Measurements from ENCODE around the gene PCSK5.
"Not testable (repeated sequence)": the region's sequence is repeated elsewhere in the genome, so short reads cannot be mapped to it uniquely, and the experiment has no call there.

PCSK5 gene

GRCh38 chr9:76257311-76257710 is 366.8 kb downstream of the PCSK5 start:
- H3K4me3 ChIP-seq (ENCODE audit: low read depth, low read length), result no peak overlapping the region
- DNase-seq (ENCODE audit: low read depth), result no peak

GRCh38 chr9:76266649-76267283 is 376.3 kb downstream of the PCSK5 start:
- no peak for DNase-seq (ENCODE audit: low read depth)
- H3K4me3 ChIP-seq (ENCODE audit: low read depth, low read length), result no peak overlapping the region

- DNase-seq (ENCODE audit: low read depth), result no peak
- H3K4me3 ChIP-seq (ENCODE audit: low read depth, low read length), result no peak overlapping the region
Measured at GRCh38 chr9:76267284-76267652, 376.8 kb downstream of the PCSK5 start.

- no peak overlapping the region for H3K4me3 ChIP-seq (ENCODE audit: low read depth, low read length)
- DNase-seq (ENCODE audit: low read depth), result no peak
Measured at GRCh38 chr9:76269789-76270188, 379.3 kb downstream of the PCSK5 start.

GRCh38 chr9:76271755-76272154 is 381.3 kb downstream of the PCSK5 start:
- DNase-seq (ENCODE audit: low read depth), result no peak
- no peak overlapping the region for H3K4me3 ChIP-seq (ENCODE audit: low read depth, low read length)

GRCh38 chr9:76289042-76289441 is 398.6 kb downstream of the PCSK5 start:
- H3K4me3 ChIP-seq (ENCODE audit: low read depth, low read length), result no peak overlapping the region
- DNase-seq (ENCODE audit: low read depth), result no peak

- H3K4me3 ChIP-seq (ENCODE audit: low read depth, low read length), result no peak overlapping the region
- no peak for DNase-seq (ENCODE audit: low read depth)
Measured at GRCh38 chr9:76289703-76290102, 399.2 kb downstream of the PCSK5 start.

GRCh38 chr9:76290555-76290954 is 400.1 kb downstream of the PCSK5 start:
- DNase-seq (ENCODE audit: low read depth), result no peak
- H3K4me3 ChIP-seq (ENCODE audit: low read depth, low read length), result no peak overlapping the region

GRCh38 chr9:76292246-76292645 is 401.8 kb downstream of the PCSK5 start:
- no peak for DNase-seq (ENCODE audit: low read depth)
- H3K4me3 ChIP-seq (ENCODE audit: low read depth, low read length), result no peak overlapping the region

GRCh38 chr9:76292658-76293057 is 402.2 kb downstream of the PCSK5 start:
- DNase-seq (ENCODE audit: low read depth), result no peak
- no peak overlapping the region for H3K4me3 ChIP-seq (ENCODE audit: low read depth, low read length)

- no peak overlapping the region for H3K4me3 ChIP-seq (ENCODE audit: low read depth, low read length)
- DNase-seq (ENCODE audit: low read depth), result no peak
Measured at GRCh38 chr9:76294301-76294700, 403.8 kb downstream of the PCSK5 start.

GRCh38 chr9:76296561-76297310 is 406.3 kb downstream of the PCSK5 start:
- no peak for DNase-seq (ENCODE audit: low read depth)
- no peak overlapping the region for H3K4me3 ChIP-seq (ENCODE audit: low read depth, low read length)

GRCh38 chr9:76297721-76298239 is 407.3 kb downstream of the PCSK5 start:
- peak; percentile 21 for DNase-seq (ENCODE audit: low read depth)
- H3K4me3 ChIP-seq (ENCODE audit: low read depth, low read length), result peak overlapping the region; percentile 26

- H3K4me3 ChIP-seq (ENCODE audit: low read depth, low read length), result no peak overlapping the region
- DNase-seq (ENCODE audit: low read depth), result no peak
Measured at GRCh38 chr9:76298521-76299144, 408.2 kb downstream of the PCSK5 start.

GRCh38 chr9:76302543-76302942 is 412.1 kb downstream of the PCSK5 start:
- H3K4me3 ChIP-seq (ENCODE audit: low read depth, low read length), result no peak overlapping the region
- no peak for DNase-seq (ENCODE audit: low read depth)

- DNase-seq (ENCODE audit: low read depth), result no peak
- H3K4me3 ChIP-seq (ENCODE audit: low read depth, low read length), result no peak overlapping the region
Measured at GRCh38 chr9:76302947-76303550, 412.6 kb downstream of the PCSK5 start.

- DNase-seq (ENCODE audit: low read depth), result not testable (repeated sequence)
Measured at GRCh38 chr9:76307047-76307446, 416.6 kb downstream of the PCSK5 start.

GRCh38 chr9:76310577-76310976 is 420.1 kb downstream of the PCSK5 start:
- H3K4me3 ChIP-seq (ENCODE audit: low read depth, low read length), result no peak overlapping the region
- no peak for DNase-seq (ENCODE audit: low read depth)

More at GRCh38 chr9:76307047-76307446, 416.6 kb downstream of the PCSK5 start:
- H3K4me3 ChIP-seq (ENCODE audit: low read depth, low read length), result not testable (repeated sequence)

- H3K4me3 ChIP-seq (ENCODE audit: low read depth, low read length), result no peak overlapping the region
- DNase-seq (ENCODE audit: low read depth), result no peak
Measured at GRCh38 chr9:76310991-76311390, 420.5 kb downstream of the PCSK5 start.

- no peak overlapping the region for H3K4me3 ChIP-seq (ENCODE audit: low read depth, low read length)
- DNase-seq (ENCODE audit: low read depth), result no peak
Measured at GRCh38 chr9:76311537-76311936, 421.1 kb downstream of the PCSK5 start.

All from skeletal muscle cell (primary cell).